B cell (primary cell): ENCODE results near the gene KRTAP25-1. TPM values are rescaled to one million over a fixed set of nuclear protein-coding genes. Genes with fewer than 3 reads are reported as not detected.

Source experiments
- ATAC-seq: fragments of 200-7000 bp; cut with Tn5 transposase; one replicate; pipeline ENCODE4 v1.10.0; 2021; ENCODE audit warnings: low read depth, mild to moderate bottlenecking, moderate number of reproducible peaks, moderate library complexity
- CTCF ChIA-PET: fragments of 350-600 bp; sonication (Branson Sonifier 250); formaldehyde crosslinking; loops from one replicate; lab custom pipeline; 2021; ENCODE audit warnings: antibody characterized with exemption, inconsistent platforms; lab: Charles Lee
- POLR2A ChIA-PET: fragments of 350-600 bp; sonication (Branson Sonifier 250); formaldehyde crosslinking; loops from one replicate; lab custom pipeline; 2021; ENCODE audit warnings: antibody characterized with exemption; lab: Charles Lee
- DNase-seq: peaks from one replicate; pipeline ENCODE4 v3.0.0; 2013
- H2AFZ ChIP-seq: 2 replicates; pipeline ENCODE4 v1.6.1; 2012; ENCODE audit warnings: mild to moderate bottlenecking, low read depth, low read length; ENCODE audit not compliant: insufficient read depth, poor library complexity, severe bottlenecking
- H3K27ac ChIP-seq, 2 donors: 1 replicate in 1 of 2; 2 replicates in 1 of 2; pipeline ENCODE4 v1.5.1; 2012 to 2013; ENCODE audit warnings: low read length in 2 of 2, mild to moderate bottlenecking in 2 of 2, moderate library complexity in 1 of 2
- H3K27me3 ChIP-seq, 4 experiments: fragments of 200-600 bp in 1 of 4; sonication (generic) in 1 of 4; replicated peaks in 1 of 4; 1 replicate in 2 of 4; 2 replicates in 2 of 4; pipeline versions ENCODE4 v1.6.1 to v1.7.0; 2013 to 2016; ENCODE audit warnings: low read length in 3 of 4, mild to moderate bottlenecking in 2 of 4, mixed read lengths in 1 of 4, moderate library complexity in 1 of 4; ENCODE audit not compliant: insufficient read depth in 4 of 4, control insufficient read depth in 3 of 4; ENCODE audit errors: control extremely low read depth in 1 of 4
- H3K36me3 ChIP-seq, 2 experiments: replicated peaks in 1 of 2; 1 replicate in 1 of 2; 2 replicates in 1 of 2; pipeline versions ENCODE4 v1.6.1 to v1.7.1; 2013; ENCODE audit warnings: low read length in 1 of 2; ENCODE audit not compliant: insufficient read depth in 2 of 2, control insufficient read depth in 1 of 2; ENCODE audit errors: control extremely low read depth in 1 of 2, extremely low read depth in 1 of 2
- H3K4me1 ChIP-seq, 2 donors: fragments of 200-600 bp in 1 of 2; sonication (generic) in 1 of 2; 1 replicate in 1 of 2; 2 replicates in 1 of 2; pipeline versions ENCODE4 v1.5.1 to v1.6.1; 2013 to 2017; ENCODE audit warnings: low read length in 2 of 2; ENCODE audit not compliant: control insufficient read depth in 2 of 2, insufficient read depth in 2 of 2
- H3K4me2 ChIP-seq: replicated peaks from 2 replicates; pipeline ENCODE3; 2012; ENCODE audit warnings: mild to moderate bottlenecking, low read depth, low read length; ENCODE audit not compliant: poor library complexity, severe bottlenecking
- H3K4me3 ChIP-seq, 5 experiments: fragments of 200-600 bp in 1 of 5; sonication (generic) in 1 of 5; 1 replicate in 3 of 5; 2 replicates in 2 of 5; pipeline versions ENCODE4 v1.5.1 to v1.7.0; 2011 to 2016; ENCODE audit warnings: low read length in 4 of 5, mild to moderate bottlenecking in 4 of 5, low read depth in 2 of 5, control low read depth in 1 of 5, moderate library complexity in 1 of 5; ENCODE audit not compliant: insufficient read depth in 1 of 5; ENCODE audit errors: control extremely low read depth in 1 of 5, extremely low read depth in 1 of 5
- H3K79me2 ChIP-seq: fragments of 200-600 bp; sonication (generic); one replicate; pipeline ENCODE4 v1.6.0; 2016; ENCODE audit warnings: low read length; ENCODE audit not compliant: control insufficient read depth, insufficient read depth
- H3K9ac ChIP-seq: fragments of 200-600 bp; sonication (generic); 2 replicates; pipeline ENCODE4 v1.6.1; 2017; ENCODE audit warnings: mild to moderate bottlenecking, low read length, moderate library complexity
- H3K9me3 ChIP-seq, 3 donors: one replicate each; pipeline versions ENCODE4 v1.6.1 to v1.7.1; 2013; ENCODE audit warnings: low read length in 2 of 3; ENCODE audit not compliant: control insufficient read depth in 2 of 3, insufficient read depth in 1 of 3; ENCODE audit errors: control extremely low read depth in 1 of 3
- H4K20me1 ChIP-seq: 2 replicates; pipeline ENCODE4 v1.6.0; 2012; ENCODE audit warnings: mild to moderate bottlenecking, low read length; ENCODE audit not compliant: insufficient read depth, control insufficient read depth, poor library complexity, severe bottlenecking
- H3K27ac Mint-ChIP-seq: one replicate; pipeline ENCODE4 v1.8.0; 2021; ENCODE audit warnings: mixed read lengths
- H3K27me3 Mint-ChIP-seq: one replicate; pipeline ENCODE4 v1.8.0; 2021; ENCODE audit warnings: mixed read lengths
- H3K4me1 Mint-ChIP-seq: one replicate; pipeline ENCODE4 v1.8.0; 2021; ENCODE audit warnings: mixed read lengths
- H3K4me3 Mint-ChIP-seq: one replicate; pipeline ENCODE4 v1.8.0; 2021; ENCODE audit warnings: mixed read lengths
- H3K9me3 Mint-ChIP-seq: one replicate; pipeline ENCODE4 v1.8.0; 2022; ENCODE audit warnings: mixed read lengths; ENCODE audit not compliant: insufficient read depth
- EZH2 ChIP-seq: IDR thresholded peaks from 2 replicates; pipeline ENCODE4 v1.6.1; 2012; ENCODE audit warnings: borderline replicate concordance, low read depth, mild to moderate bottlenecking, moderate library complexity, low read length; ENCODE audit not compliant: insufficient read depth, poor library complexity, severe bottlenecking
- WGBS: methylation state at CpG from one replicate; pipeline ENCODE4 v1.1.5; 2013; ENCODE audit warnings: missing lambda C conversion rate; ENCODE audit not compliant: insufficient coverage; 5-methylcytosine and 5-hydroxymethylcytosine counted together
- intact Hi-C: fragments of 100-400 bp; cut with micrococcal nuclease; formaldehyde crosslinking; loops from one replicate; pipeline ENCODE4 v1.10.0; 2022
- polyA plus RNA-seq: library from polyadenylated mRNA; depleted of rRNA; stranded (reverse); fragments of >200 nt; gene quantifications from 2 replicates; pipeline ENCODE4 v1.2.3, GENCODE V29; 2012
- total RNA-seq, 2 donors: library from RNA; stranded (reverse); fragments of 120-200 nt in 1 of 2; gene quantifications; 1 replicate in 1 of 2; 2 replicates in 1 of 2; pipeline versions ENCODE4 v1.2.3 to v1.2.4, GENCODE V29; 2013 to 2022
- TF ChIP-seq, protein P1 (sequence below): fragments of 200-600 bp; IDR thresholded peaks from one replicate; pipeline ENCODE4 v1.8.0; 2022; ENCODE audit warnings: antibody characterized with exemption, mild to moderate bottlenecking

The KRTAP25-1 gene
- total and polyA plus RNA-seq, 2 donors (not counting 1 experiment from before 2014, with no cell fraction given), result not detected

DNA sequence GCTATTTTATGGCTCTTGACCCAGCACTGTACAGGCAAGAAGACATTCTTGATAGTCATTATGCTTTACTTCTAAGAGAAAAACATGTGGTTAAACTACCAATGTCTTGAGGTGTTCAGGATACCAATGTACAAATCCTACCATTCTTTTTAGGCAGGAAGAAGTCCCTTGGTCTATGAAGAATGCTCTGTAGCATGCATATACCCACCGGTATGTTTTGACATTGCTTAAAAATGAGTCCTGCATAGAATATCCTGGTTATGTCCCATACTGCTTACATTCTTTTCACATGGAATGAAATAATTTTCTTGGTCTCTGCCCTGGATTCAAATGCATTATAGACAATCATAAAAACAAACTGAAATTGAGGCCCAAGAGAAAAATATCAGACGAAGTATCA is 43.4 kb upstream of the KRTAP25-1 start:
- H3K9ac ChIP-seq, result no peak overlapping the region
- Mint-ChIP-seq H3K27ac (no peak overlapping the region), H3K4me3 (no peak overlapping the region), H3K27me3 (no peaks in the 10 kb centered on the region), H3K4me1 (no peaks in the 10 kb centered on the region), H3K9me3 (peaks cover 4% of the 10 kb centered on the region)
- H3K4me3 ChIP-seq, result no peak overlapping the region
- no peaks in the 10 kb centered on the region for H4K20me1 ChIP-seq
- H3K27me3 ChIP-seq, result no peaks in the 10 kb centered on the region
- no CpG with 5 or more reads among the region's 2 CpGs for WGBS
- no peak overlapping the region for H2AFZ ChIP-seq
- POLR2A ChIA-PET, result no interaction called here
- DNase-seq (no peak), ATAC-seq (no peak)
- no peaks in the 10 kb centered on the region for H3K79me2 ChIP-seq
- H3K4me1 ChIP-seq, result no peaks in the 10 kb centered on the region
- no peaks in the 10 kb centered on the region for H3K9me3 ChIP-seq
- H3K27ac ChIP-seq, result no peak overlapping the region
- CTCF ChIA-PET, result no interaction called here
- TF ChIP-seq, protein P1, sequence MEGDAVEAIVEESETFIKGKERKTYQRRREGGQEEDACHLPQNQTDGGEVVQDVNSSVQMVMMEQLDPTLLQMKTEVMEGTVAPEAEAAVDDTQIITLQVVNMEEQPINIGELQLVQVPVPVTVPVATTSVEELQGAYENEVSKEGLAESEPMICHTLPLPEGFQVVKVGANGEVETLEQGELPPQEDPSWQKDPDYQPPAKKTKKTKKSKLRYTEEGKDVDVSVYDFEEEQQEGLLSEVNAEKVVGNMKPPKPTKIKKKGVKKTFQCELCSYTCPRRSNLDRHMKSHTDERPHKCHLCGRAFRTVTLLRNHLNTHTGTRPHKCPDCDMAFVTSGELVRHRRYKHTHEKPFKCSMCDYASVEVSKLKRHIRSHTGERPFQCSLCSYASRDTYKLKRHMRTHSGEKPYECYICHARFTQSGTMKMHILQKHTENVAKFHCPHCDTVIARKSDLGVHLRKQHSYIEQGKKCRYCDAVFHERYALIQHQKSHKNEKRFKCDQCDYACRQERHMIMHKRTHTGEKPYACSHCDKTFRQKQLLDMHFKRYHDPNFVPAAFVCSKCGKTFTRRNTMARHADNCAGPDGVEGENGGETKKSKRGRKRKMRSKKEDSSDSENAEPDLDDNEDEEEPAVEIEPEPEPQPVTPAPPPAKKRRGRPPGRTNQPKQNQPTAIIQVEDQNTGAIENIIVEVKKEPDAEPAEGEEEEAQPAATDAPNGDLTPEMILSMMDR, result no peak
- TF ChIP-seq EZH2, result no peak
- intact Hi-C loops, result no loop called here
- no peaks in the 10 kb centered on the region for H3K36me3 ChIP-seq
- H3K4me2 ChIP-seq, result no peak overlapping the region

GRCh38 chr21:30329203-30329875 is 40.0 kb upstream of the KRTAP25-1 start:
- ChIA-PET CTCF (interaction anchor here (1.3 kb wide), 1 partner anchor 11 kb away, joined by 3 read pairs; no protein-coding TSS in a partner anchor), POLR2A (no interaction called here)
- H2AFZ ChIP-seq, result no peak overlapping the region
- H3K4me1 ChIP-seq, result no peaks in the 10 kb centered on the region
- no peak for ATAC-seq
- intact Hi-C loops, result no loop called here
- H3K27ac Mint-ChIP-seq, result no peak overlapping the region
- H3K36me3 ChIP-seq, result no peaks in the 10 kb centered on the region
- H3K4me3 Mint-ChIP-seq, result no peak overlapping the region
- H3K4me1 Mint-ChIP-seq, result no peaks in the 10 kb centered on the region
- peaks cover 0 to 11% (median 0%) of the 10 kb centered on the region in 3 donors for H3K9me3 ChIP-seq
- TF ChIP-seq, protein P1, result no peak
- TF ChIP-seq EZH2, result no peak
- no peaks in the 10 kb centered on the region for H3K27me3 Mint-ChIP-seq
- DNase-seq, result no peak
- no peaks in the 10 kb centered on the region for H3K79me2 ChIP-seq
- H3K27ac ChIP-seq, result no peak overlapping the region
- 85% methylated on average over 3 of the region's 4 CpGs for WGBS
- H3K4me2 ChIP-seq, result no peak overlapping the region
- no peaks in the 10 kb centered on the region for H3K27me3 ChIP-seq
- no peaks in the 10 kb centered on the region for H4K20me1 ChIP-seq
- no peak overlapping the region for H3K9ac ChIP-seq
- no peak overlapping the region for H3K4me3 ChIP-seq
- peaks cover 14% of the 10 kb centered on the region for H3K9me3 Mint-ChIP-seq
